Ramos (cell line): Measurements from ENCODE around the gene MFSD12.
"Not testable (repeated sequence)": the region's sequence is repeated elsewhere in the genome, so short reads cannot be mapped to it uniquely, and the experiment has no call there.

Source experiments
- in situ Hi-C: fragments of 300-500 bp; cut with MboI; formaldehyde crosslinking; loops from one replicate; pipeline ENCODE4 v1.14.3; 2022; ENCODE audit warnings: low sequenced_read_pairs; ENCODE audit not compliant: unreplicated experiment

Gene MFSD12

GRCh38 chr19:3585301-3586126 lies 28.1 kb upstream of the MFSD12 start, which contains the start of gene GIPC3:
TSS of gene GIPC3 (plus strand) at chr19:3585478. CDS start at chr19:3585598, 120 bp downstream.
- in situ Hi-C loops = no loop called here

GRCh38 chr19:3584036-3584802 lies 26.8 kb upstream of the MFSD12 start:
- in situ Hi-C loops = not testable (repeated sequence)

- in situ Hi-C loops = not testable (repeated sequence)
These were observed 24.4 kb upstream of the MFSD12 start for GRCh38 chr19:3581792-3582191.

- in situ Hi-C loops = no loop called here
These were observed 23.0 kb upstream of the MFSD12 start for GRCh38 chr19:3580156-3580934.

- in situ Hi-C loops = no loop called here
These were observed 21.0 kb upstream of the MFSD12 start for GRCh38 chr19:3578390-3578789.

- in situ Hi-C loops = no loop called here
These were observed 20.4 kb upstream of the MFSD12 start for GRCh38 chr19:3577723-3578344.

GRCh38 chr19:3576696-3577443 lies 19.5 kb upstream of the MFSD12 start:
- in situ Hi-C loops = no loop called here

GRCh38 chr19:3575949-3576673 lies 18.7 kb upstream of the MFSD12 start:
- in situ Hi-C loops = no loop called here

- in situ Hi-C loops = no loop called here
These were observed 17.9 kb upstream of the MFSD12 start for GRCh38 chr19:3575260-3575741.

GRCh38 chr19:3573858-3574637 lies 16.7 kb upstream of the MFSD12 start:
- in situ Hi-C loops = no loop called here

GRCh38 chr19:3573162-3573857 lies 15.9 kb upstream of the MFSD12 start:
- in situ Hi-C loops = no loop called here

GRCh38 chr19:3572855-3573161 lies 15.4 kb upstream of the MFSD12 start, which contains the start of gene HMG20B:
TSS of gene HMG20B (plus strand) at chr19:3572944. CDS start at chr19:3573310, 366 bp downstream.
- in situ Hi-C loops = no loop called here

GRCh38 chr19:3572132-3572854 lies 14.9 kb upstream of the MFSD12 start:
- in situ Hi-C loops = no loop called here

- in situ Hi-C loops = no loop called here
These were observed 13.2 kb upstream of the MFSD12 start for GRCh38 chr19:3570606-3571011.

GRCh38 chr19:3570042-3570441 lies 12.7 kb upstream of the MFSD12 start:
- in situ Hi-C loops = not testable (repeated sequence)

- in situ Hi-C loops = no loop called here
These were observed 7.8 kb upstream of the MFSD12 start for GRCh38 chr19:3565139-3565538.
